Activated T-helper 1 cell treated with anti-CD3 and anti-CD28 coated beads, Interleukin-2, amount 50 U/mL, for 16 hours (primary cell): Measurements from ENCODE around the gene HOOK1.
"Not testable (repeated sequence)": the region's sequence is repeated elsewhere in the genome, so short reads cannot be mapped to it uniquely, and the experiment has no call there.

Source experiments
- DNase-seq, 2 donors: peaks; one replicate each; pipeline ENCODE4 v3.0.0-alpha.2; 2020; ENCODE audit warnings: low read depth in 1 of 2, low spot score in 1 of 2

Gene HOOK1

DNA sequence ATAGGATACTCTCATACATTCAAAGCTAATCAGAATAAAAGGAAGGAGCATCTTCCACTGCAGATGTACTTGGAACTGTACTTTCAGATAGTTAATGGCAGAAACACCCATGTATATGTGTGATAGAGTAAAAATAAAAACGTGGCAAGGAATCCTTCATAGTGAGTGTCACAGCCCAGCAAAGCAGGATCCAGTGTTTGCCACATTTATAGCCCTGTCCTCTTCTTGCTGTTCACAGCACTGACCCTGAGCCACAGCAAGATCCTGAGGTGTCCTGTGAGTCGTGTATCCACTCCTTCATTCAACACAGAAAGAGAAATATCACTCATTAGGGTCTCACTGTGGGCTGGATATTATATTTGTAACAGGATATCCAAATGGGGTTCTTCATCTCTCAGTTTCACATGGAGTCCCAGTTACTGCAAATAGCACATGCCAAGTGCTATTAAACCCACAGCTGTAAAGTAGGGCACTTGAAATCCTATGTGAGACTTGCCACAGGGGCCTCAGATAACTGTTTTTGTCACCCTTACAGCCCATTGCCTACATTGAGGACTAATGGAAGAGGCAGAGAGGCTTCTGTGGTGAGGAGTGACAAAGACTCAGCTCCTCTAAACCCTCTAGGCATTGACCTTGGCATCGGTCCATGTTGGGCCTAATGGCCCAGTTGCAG, 70.5 kb downstream of the HOOK1 start:
- DNase-seq, result no peak

DNA sequence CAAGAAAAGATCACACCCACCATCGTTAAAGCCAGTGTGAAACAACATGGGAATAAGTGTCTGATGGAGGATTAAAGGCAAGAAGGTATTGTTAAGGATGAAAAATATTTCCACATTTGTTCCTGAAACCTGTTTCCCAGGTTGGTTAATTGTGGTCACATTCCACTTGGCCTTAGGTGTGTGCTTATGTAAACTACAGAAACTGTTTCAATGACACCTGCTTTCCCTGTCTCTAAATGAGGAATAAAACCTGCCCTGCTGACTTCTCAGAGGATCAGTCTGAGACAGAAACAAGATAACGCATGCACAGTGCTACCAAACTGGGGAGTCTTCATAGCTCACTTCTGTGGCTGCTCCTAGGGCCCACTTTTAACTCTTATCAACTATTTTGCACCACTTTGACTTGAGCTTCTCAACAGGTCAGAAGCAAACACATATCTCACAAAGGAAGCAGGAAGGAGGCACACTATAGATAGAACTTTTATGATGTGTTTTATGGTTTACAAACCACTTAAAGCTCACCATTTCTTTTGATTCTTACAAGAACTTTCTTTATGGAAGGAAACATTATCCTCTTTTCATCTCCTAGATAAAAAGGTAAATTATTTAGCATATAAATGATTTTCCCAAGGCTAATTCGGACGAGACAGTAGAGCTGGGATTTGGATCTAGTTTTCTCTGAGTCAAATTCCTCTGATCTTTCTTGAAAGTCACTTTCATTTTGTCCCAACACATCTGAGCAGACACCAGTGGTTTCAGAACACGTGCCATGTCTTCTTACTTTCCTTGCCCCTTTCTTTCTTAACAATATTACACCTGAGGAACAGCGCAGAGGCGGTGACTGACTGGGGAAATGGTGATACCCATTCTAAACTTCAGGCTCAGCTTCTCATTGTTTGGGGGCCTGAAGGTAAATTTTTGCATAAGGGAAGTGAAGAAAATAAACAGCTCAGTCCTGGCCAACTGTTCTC, 78.4 kb downstream of the HOOK1 start:
- no peak for DNase-seq

DNA sequence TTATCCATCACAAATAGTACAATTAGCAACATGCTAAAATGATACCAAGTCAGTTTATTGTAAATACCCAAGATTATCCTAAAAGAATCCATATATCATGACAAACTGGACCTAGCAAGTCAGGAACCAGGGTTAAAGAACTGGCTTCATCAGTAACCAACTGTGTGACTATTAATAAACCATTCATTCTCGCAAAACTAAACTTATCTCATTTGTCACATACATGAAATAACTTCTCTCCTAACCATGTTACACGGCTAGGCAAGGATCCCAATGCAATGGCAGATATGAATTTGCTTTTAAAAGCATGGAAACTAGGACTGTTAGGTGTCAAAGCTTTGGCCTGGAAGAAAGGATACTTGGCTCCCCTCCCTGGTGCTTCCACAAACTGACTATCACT, 82.4 kb downstream of the HOOK1 start:
- DNase-seq, result no peak

DNA sequence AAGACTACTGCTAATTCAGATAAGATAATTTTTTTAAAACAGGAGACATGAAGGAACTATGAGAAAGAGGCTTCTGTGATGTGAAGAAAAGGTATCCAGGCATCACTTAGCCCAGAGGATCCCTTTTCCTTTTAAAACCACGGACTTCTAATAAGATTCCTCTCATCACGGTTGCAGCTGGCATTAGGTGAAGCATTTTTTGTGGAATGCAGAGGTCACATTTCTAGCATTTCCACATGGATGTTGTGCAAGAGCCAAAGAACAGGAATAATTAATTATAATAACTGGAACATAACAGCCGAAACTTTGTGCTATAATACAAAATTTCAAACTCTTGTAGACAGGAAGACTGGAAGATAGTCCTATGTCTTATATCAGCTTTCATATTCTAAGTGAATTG, 84.2 kb downstream of the HOOK1 start:
- no peak for DNase-seq

- DNase-seq, result no peak
Measured at GRCh38 chr1:59900640-59901039, 85.9 kb downstream of the HOOK1 start.

GRCh38 chr1:59901770-59902388, 87.1 kb downstream of the HOOK1 start:
- DNase-seq, result no peak

- no peak for DNase-seq
Measured at GRCh38 chr1:59903141-59903754, 88.5 kb downstream of the HOOK1 start.

DNA sequence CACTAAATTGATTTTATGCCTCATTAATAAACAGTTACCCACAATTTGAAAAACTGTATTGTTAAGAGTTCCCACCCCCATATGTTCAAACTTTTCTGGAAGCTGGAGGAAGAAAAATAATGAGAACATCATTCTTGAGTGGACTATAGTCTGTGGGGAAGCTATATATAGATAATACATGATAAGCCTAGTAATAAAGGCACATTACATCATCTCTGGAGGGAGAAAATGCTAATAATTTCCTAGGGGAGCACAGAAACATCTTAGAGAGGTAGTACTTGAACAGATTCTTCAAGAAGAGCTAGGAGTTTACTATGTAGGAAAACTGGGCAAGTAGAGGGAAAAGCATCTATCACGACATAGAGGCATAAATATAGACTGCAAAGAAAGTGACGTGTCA, 92.2 kb downstream of the HOOK1 start:
- no peak for DNase-seq

GRCh38 chr1:59908084-59908483, 93.3 kb downstream of the HOOK1 start:
- DNase-seq, result no peak

GRCh38 chr1:59908682-59909081, 93.9 kb downstream of the HOOK1 start:
- no peak for DNase-seq

- DNase-seq, result not testable (repeated sequence)
Measured at GRCh38 chr1:59914791-59915286, 100.1 kb downstream of the HOOK1 start.

DNA sequence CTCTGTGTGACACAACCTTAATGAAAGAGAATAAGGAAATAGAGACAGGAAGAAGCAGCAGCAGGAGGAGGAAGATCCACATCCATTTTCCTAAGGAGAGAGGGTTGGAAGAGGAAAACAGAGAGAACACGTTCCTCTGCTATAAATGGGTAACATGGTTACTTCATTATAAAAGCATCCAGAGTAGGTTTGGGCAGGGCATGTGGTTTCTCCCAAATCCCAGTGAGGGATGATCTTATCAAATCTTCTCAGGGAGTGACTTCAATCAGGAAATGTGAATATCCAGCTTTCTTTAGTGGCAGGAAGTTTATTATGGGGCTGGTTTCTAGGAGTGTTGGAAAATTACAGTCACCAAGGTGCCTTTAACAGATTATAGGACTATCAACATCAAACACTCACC, 100.8 kb downstream of the HOOK1 start:
- no peak for DNase-seq

DNA sequence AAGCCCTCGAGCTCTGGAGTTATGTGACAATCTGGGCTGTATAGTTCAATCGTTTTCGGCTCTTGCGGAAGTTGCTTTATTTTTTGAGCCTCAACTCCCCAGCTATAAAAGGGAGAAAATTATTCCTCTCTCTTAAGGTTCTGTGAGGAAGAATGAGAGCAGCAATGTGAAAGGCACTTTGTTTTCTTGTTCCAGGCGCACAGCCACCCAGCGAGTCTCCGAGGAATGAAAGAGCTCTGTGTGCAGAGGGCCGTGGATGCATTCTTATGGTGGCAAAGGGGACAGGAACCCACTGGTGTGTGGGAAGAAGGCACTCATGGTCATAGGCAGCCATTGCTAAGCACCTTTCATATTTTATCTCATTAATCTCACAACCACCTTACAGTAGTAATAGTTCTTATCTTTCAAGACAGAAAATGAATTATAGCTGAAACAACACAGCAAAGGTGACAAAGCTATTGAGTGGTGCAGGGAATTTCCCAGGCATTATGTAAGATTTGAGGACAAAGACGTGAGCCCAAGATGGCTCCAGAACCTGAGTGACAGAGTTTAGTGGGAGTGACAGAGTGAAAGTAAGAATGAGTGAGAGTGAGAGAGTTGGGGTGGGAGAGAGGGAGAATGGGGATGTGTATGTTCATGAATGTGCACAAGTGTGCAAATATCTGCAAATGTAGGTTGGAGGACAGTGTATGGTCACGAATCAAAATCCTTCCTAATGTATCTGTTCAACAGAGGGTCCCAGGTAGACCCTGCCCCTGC, 102.5 kb downstream of the HOOK1 start:
- no peak for DNase-seq

DNA sequence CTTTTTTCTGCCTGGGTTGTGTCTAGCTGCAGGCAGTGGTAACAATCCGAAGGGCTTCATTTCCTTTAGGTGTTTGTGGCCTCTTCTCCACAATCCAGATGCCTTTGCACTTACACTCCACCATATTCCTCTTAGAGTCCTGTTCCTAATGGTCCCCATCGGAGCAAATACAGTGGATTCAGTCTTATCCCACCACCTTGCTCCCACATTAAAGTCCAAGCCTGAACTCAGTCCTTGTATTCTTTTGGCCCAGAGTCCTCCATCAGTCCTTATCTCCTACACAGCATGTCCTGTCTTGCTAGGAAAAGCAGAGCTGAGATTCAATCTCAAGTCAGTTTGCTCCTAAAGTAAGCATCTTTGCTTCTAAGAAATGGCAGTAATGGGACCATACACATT, 103.0 kb downstream of the HOOK1 start:
- no peak for DNase-seq

DNA sequence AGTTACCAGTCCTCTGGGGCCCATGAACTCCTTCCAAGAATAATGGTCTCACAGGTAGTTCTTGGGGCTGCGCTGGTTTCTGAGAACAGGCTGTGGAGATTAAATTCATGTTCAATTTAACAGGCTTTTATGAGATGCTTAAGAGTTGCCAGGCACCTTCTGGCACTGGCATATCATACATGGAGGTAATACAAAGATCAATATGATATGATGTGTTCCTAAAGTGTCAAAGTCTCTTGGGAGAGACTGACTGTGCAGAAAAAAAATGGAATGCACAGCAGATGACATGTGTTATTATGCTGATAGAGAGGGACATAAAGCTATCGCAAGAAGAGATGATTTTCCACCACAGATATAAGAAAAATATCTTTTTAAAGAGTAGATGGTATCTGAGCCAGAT, 105.0 kb downstream of the HOOK1 start:
- no peak for DNase-seq

DNA sequence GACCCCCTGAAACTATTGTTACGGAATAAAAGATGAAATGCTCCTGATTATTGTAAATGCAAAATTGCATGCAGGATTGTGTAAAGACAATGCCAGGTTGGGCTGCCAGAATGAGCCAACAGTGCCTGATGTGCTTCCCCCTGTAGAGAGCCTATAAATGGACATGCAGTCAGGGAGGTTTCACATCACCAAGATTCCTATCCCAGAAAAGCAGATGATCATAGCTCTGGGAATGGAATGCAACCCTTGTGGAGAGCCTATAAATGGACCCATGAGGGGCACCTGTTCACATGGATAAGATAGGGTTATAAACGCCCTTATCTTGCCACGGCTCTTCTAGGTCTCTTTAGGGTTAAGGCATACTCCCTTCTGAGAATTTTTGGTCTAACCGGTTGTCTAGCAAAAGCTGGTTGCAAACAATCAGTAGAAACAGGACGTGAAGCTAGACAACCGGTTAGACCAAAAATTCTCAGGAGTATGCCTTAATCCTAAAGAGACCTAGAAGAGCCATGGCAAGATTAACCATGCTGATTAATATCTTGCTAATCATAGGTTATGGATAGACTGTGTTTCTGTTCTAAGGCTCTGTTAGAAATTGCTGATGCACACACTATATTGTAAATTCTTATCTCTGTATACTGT, 106.6 kb downstream of the HOOK1 start:
- DNase-seq, result not testable (repeated sequence)

- DNase-seq, result no peak
Measured at GRCh38 chr1:59924653-59925052, 109.9 kb downstream of the HOOK1 start.
